ENCODE results near the gene GAS2L1. TPM values are rescaled to one million over a fixed set of nuclear protein-coding genes. Genes with fewer than 3 reads are reported as not detected.

Gene GAS2L1
- total and polyA plus RNA-seq, 2 donors (not counting 3 experiments of a cell fraction or from before 2014, with no cell fraction given): 30.5 to 44.0 TPM

DNA sequence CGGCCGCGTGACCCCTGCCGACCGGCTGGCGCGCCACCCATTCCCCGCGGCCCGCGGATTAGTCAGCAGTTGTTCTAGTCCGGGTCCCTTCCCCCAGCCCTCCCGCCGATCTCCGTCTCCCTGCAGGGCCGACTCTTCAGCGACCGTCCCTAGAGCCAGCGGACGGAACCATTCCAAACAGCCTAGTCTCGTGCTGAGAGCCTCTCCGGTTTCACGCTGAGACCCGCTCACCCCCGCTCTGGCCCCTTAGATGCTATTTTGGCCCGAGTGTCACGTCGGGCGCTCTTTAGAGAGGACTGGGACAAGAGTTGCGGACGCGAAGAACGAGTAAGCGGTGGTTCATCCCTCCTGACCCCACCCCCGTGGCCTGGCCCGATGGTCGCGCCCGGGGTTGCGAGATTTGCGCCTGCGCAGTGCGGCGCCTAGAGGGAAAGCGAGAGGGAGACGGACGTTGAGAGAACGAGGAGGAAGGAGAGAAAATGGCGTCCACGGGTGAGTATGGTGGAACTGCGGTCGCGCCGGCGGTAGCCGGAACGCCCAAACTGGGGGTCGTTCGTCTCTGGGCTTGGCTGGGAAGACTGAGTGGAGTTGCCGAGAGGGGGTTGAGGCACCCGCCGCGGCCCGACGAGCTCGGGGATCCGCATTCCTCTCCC, 38.5 kb upstream of the GAS2L1 start, which contains the start of the genes EWSR1 and RHBDD3:
TSS of gene EWSR1 (plus strand) at position 411 of the 653 bp plus-strand sequence. CDS start at position 480, 69 bp downstream.
TSS of gene RHBDD3 (minus strand) at position 124 of the 653 bp plus-strand sequence. CDS start 2,355 bp downstream, outside the sequence.
- peak; percentile 93 for DNase-seq (ENCODE audit: low read depth, low spot score)
- Histone ChIP-seq H3K9me3 (replicated peaks; ENCODE audit: control insufficient read depth, insufficient read depth, low read length) (no peaks in the 10 kb centered on the region), H3K36me3 (ENCODE audit: control insufficient read depth in 2 of 2, extremely low read depth in 1 of 2, insufficient read depth in 2 of 2, low read length in 2 of 2) (peaks cover 15 to 19% of the 10 kb centered on the region in 2 experiments), H3K27ac (ENCODE audit: insufficient read depth, low read depth, low read length) (peak within 1 kb of the TSS; percentile 100), H2AFZ (ENCODE audit: low read depth, low read length) (peak within 1 kb of the TSS; percentile 90), H3K4me1 (ENCODE audit: control insufficient read depth, extremely low read depth, insufficient read depth, low read length) (peaks cover 40% of the 10 kb centered on the region), H3K4me3 (replicated peaks in 1 of 3; ENCODE audit: insufficient read depth in 1 of 3, low read depth in 1 of 3, low read length in 3 of 3) (peak within 1 kb of the TSS; percentile 75 to 85 (median 84)), H3K9ac (replicated peaks; ENCODE audit: extremely low read depth, insufficient read depth, low read length) (peak within 1 kb of the TSS; percentile 100), H3K4me2 (ENCODE audit: insufficient read depth, low read length) (peak within 1 kb of the TSS; percentile 95), H3K9me1 (replicated peaks; ENCODE audit: control insufficient read depth, extremely low read depth, insufficient read depth, low read length) (no peaks in the 10 kb centered on the region), H3K27me3 (ENCODE audit: control insufficient read depth in 2 of 2, insufficient read depth in 2 of 2, low read length in 2 of 2) (no peaks in the 10 kb centered on the region), H4K20me1 (replicated peaks; ENCODE audit: control insufficient read depth, extremely low read depth, insufficient read depth, low read length) (peaks cover 19% of the 10 kb centered on the region), H3K79me2 (ENCODE audit: control insufficient read depth, insufficient read depth, low read length) (peaks cover 67% of the 10 kb centered on the region)
- intact Hi-C loops (cut with micrococcal nuclease) (loop anchor here (5.0 kb wide), 1 partner anchor 39 kb away; the partner anchor contains the start of gene GAS2L1), dilution Hi-C loops (cut with MboI; ENCODE audit: extremely low pct_ligation_motif_present, low sequenced_read_pairs) (no loop called here)
- BruUV-seq (replicated peaks): no TSS peak
- peak; percentile 84 for FAIRE-seq
- POLR2A ChIA-PET: no interaction called here
- CTCF ChIA-PET: interaction anchor here (2.2 kb wide), 1 partner anchor 22 kb away, joined by 11 read pairs; no protein-coding TSS in a partner anchor
- TF ChIP-seq POLR2A (IDR thresholded peaks at IDR 0.05; ENCODE audit: low read depth, low read length): peak; percentile 73
- TF ChIP-seq, protein P1, sequence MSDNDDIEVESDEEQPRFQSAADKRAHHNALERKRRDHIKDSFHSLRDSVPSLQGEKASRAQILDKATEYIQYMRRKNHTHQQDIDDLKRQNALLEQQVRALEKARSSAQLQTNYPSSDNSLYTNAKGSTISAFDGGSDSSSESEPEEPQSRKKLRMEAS (IDR thresholded peaks at IDR 0.05; ENCODE audit: insufficient read depth, insufficient read length): peak; percentile 26
- TF ChIP-seq POLR2AphosphoS5 (IDR thresholded peaks at IDR 0.05; ENCODE audit: insufficient read depth, low read depth, low read length): no peak
- peak; percentile 64 for TF ChIP-seq FOS (IDR thresholded peaks at IDR 0.05; ENCODE audit: borderline replicate concordance, insufficient read depth, low read length)
- no peak for TF ChIP-seq MYC (IDR thresholded peaks at IDR 0.05; ENCODE audit: low read depth, low read length)
- TF ChIP-seq JUN (IDR thresholded peaks at IDR 0.05; ENCODE audit: borderline replicate concordance, insufficient read depth, insufficient read length, low read depth): no peak
- no peak for TF ChIP-seq EZH2 (IDR thresholded peaks at IDR 0.05; ENCODE audit: borderline replicate concordance, low read depth, low read length, severe bottlenecking)
- TF ChIP-seq, protein P2, sequence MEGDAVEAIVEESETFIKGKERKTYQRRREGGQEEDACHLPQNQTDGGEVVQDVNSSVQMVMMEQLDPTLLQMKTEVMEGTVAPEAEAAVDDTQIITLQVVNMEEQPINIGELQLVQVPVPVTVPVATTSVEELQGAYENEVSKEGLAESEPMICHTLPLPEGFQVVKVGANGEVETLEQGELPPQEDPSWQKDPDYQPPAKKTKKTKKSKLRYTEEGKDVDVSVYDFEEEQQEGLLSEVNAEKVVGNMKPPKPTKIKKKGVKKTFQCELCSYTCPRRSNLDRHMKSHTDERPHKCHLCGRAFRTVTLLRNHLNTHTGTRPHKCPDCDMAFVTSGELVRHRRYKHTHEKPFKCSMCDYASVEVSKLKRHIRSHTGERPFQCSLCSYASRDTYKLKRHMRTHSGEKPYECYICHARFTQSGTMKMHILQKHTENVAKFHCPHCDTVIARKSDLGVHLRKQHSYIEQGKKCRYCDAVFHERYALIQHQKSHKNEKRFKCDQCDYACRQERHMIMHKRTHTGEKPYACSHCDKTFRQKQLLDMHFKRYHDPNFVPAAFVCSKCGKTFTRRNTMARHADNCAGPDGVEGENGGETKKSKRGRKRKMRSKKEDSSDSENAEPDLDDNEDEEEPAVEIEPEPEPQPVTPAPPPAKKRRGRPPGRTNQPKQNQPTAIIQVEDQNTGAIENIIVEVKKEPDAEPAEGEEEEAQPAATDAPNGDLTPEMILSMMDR (IDR thresholded peaks at IDR 0.05; ENCODE audit: extremely low read depth in 1 of 2, insufficient read depth in 1 of 2, low read depth in 1 of 2, low read length in 2 of 2): no peak
- no peak for TF ChIP-seq GATA2 (IDR thresholded peaks at IDR 0.05; ENCODE audit: insufficient read depth, insufficient read length, low read depth, low read length)
